ENCODE data around the gene PRR18.

PRR18 gene

GRCh38 chr6:166274163-166274562, 34.0 kb downstream of the PRR18 start:
- peaks cover 7% of the 10 kb centered on the region for H3K27me3 ChIP-seq (ENCODE audit: insufficient read depth, low read length)
- H2AFZ ChIP-seq (ENCODE audit: low read depth, low read length): no peak overlapping the region
- H3K4me1 ChIP-seq (ENCODE audit: insufficient read depth, low read length): peaks cover 10% of the 10 kb centered on the region

DNA sequence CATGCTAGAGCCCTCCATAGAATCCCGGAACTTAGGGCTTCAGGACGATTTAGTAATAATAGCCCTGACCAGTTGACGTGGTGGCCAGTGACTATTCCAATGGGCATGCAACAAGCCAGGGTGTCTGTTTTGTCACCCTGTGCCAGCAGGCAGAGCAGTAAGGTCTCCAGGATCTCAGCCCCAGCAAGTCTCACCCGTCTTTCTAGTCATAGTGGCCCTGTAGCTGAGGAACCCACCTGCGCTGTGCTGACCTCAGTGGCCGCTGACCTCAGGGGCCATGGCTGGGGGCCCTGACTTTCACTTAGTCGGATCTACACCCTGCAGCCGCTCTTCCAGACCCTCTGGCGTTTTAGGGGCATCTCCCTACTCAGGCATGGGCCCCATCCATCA, 36.8 kb downstream of the PRR18 start:
- Histone ChIP-seq H3K4me1 (ENCODE audit: insufficient read depth, low read length) (peaks cover 4% of the 10 kb centered on the region), H3K27me3 (ENCODE audit: insufficient read depth, low read length) (peaks cover 19% of the 10 kb centered on the region), H2AFZ (ENCODE audit: low read depth, low read length) (no peak overlapping the region), H3K9me3 (ENCODE audit: low read length) (no peaks in the 10 kb centered on the region), H3K36me3 (ENCODE audit: insufficient read depth, low read length) (no peaks in the 10 kb centered on the region), H3K4me3 (ENCODE audit: low read length) (no peak overlapping the region)

More at GRCh38 chr6:166274163-166274562, 34.0 kb downstream of the PRR18 start:
- no peaks in the 10 kb centered on the region for H3K36me3 ChIP-seq (ENCODE audit: insufficient read depth, low read length)
- H3K4me3 ChIP-seq (ENCODE audit: low read length): no peak overlapping the region
- H3K9me3 ChIP-seq (ENCODE audit: low read length): no peaks in the 10 kb centered on the region

DNA sequence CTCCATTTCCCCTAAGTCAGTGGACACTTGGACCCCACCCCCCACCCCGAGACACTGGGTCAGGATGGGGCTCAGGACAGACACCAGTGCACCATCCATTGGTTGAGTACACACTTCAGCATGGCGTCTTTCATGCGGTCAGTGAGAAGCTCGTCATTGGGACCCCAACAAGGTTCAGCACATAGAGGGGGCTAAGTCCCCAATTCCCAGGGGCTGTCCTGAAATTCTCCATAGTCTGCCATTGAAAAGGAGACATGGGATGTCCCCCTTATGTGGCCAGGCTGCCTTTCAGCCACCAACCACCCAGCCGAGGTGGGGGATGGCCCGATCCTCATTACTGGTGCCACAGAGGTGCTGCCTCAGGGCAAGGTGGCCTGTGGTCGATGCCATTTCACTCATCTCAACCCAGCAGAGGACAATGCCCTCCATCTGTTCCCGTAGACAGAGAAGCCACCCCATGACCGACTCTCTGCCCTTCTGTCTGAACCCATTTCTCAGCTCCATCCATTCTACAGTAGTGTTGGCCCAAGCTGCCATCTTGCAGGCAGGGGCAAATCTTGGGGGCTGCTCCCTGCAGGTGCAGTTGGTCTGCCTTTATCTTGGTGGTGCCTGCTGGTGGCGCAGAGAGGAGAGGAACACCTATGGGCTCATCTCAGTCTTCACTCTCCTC, 37.4 kb downstream of the PRR18 start:
- Histone ChIP-seq H3K36me3 (ENCODE audit: insufficient read depth, low read length) (no peaks in the 10 kb centered on the region), H2AFZ (ENCODE audit: low read depth, low read length) (no peak overlapping the region), H3K4me3 (ENCODE audit: low read length) (no peak overlapping the region), H3K9me3 (ENCODE audit: low read length) (no peaks in the 10 kb centered on the region), H3K27me3 (ENCODE audit: insufficient read depth, low read length) (peaks cover 19% of the 10 kb centered on the region), H3K4me1 (ENCODE audit: insufficient read depth, low read length) (peaks cover 2% of the 10 kb centered on the region)

- Histone ChIP-seq H3K4me3 (ENCODE audit: low read length) (no peak overlapping the region), H2AFZ (ENCODE audit: low read depth, low read length) (no peak overlapping the region), H3K9me3 (ENCODE audit: low read length) (no peaks in the 10 kb centered on the region), H3K36me3 (ENCODE audit: insufficient read depth, low read length) (no peaks in the 10 kb centered on the region), H3K4me1 (ENCODE audit: insufficient read depth, low read length) (no peaks in the 10 kb centered on the region), H3K27me3 (ENCODE audit: insufficient read depth, low read length) (peaks cover 19% of the 10 kb centered on the region)
Observed at GRCh38 chr6:166269301-166270039, 38.7 kb downstream of the PRR18 start.

DNA sequence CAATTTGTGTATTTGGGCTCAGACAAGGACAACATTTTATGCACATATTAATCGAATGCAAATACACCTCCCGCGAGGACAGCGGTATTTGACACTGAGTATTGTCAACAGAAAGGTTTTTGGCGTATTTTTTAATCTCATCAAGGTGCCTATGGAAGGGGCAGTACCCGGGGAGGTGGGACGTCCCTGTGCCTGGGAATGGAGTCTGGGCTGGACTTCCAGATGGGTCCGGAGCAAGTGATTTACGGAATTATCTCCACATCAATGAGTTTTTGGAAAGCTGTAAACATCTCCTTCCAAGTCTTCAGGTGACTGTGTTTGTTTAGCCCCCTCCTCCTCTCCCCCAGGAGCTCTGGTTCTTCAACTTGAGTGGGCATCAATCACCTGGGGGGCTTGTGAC, 39.8 kb downstream of the PRR18 start:
- no peaks in the 10 kb centered on the region for H3K36me3 ChIP-seq (ENCODE audit: insufficient read depth, low read length)
- H3K9me3 ChIP-seq (ENCODE audit: low read length): no peaks in the 10 kb centered on the region
- H3K4me3 ChIP-seq (ENCODE audit: low read length): no peak overlapping the region
- no peaks in the 10 kb centered on the region for H3K4me1 ChIP-seq (ENCODE audit: insufficient read depth, low read length)
- H2AFZ ChIP-seq (ENCODE audit: low read depth, low read length): no peak overlapping the region
- peaks cover 19% of the 10 kb centered on the region for H3K27me3 ChIP-seq (ENCODE audit: insufficient read depth, low read length)

GRCh38 chr6:166267526-166267925, 40.7 kb downstream of the PRR18 start:
- Histone ChIP-seq H3K27me3 (ENCODE audit: insufficient read depth, low read length) (peaks cover 19% of the 10 kb centered on the region), H3K4me3 (ENCODE audit: low read length) (no peak overlapping the region), H3K9me3 (ENCODE audit: low read length) (no peaks in the 10 kb centered on the region)

GRCh38 chr6:166266336-166266735, 41.9 kb downstream of the PRR18 start:
- Histone ChIP-seq H3K36me3 (ENCODE audit: insufficient read depth, low read length) (no peaks in the 10 kb centered on the region), H3K4me1 (ENCODE audit: insufficient read depth, low read length) (no peaks in the 10 kb centered on the region), H2AFZ (ENCODE audit: low read depth, low read length) (no peak overlapping the region), H3K27me3 (ENCODE audit: insufficient read depth, low read length) (peaks cover 19% of the 10 kb centered on the region), H3K9me3 (ENCODE audit: low read length) (no peaks in the 10 kb centered on the region), H3K4me3 (ENCODE audit: low read length) (no peak overlapping the region)

More at GRCh38 chr6:166267526-166267925, 40.7 kb downstream of the PRR18 start:
- no peaks in the 10 kb centered on the region for H3K36me3 ChIP-seq (ENCODE audit: insufficient read depth, low read length)
- no peaks in the 10 kb centered on the region for H3K4me1 ChIP-seq (ENCODE audit: insufficient read depth, low read length)
- H2AFZ ChIP-seq (ENCODE audit: low read depth, low read length): no peak overlapping the region

GRCh38 chr6:166262743-166263515, 45.3 kb downstream of the PRR18 start:
- Histone ChIP-seq H3K4me1 (ENCODE audit: insufficient read depth, low read length) (peaks cover 12% of the 10 kb centered on the region), H3K9me3 (ENCODE audit: low read length) (no peaks in the 10 kb centered on the region), H3K27me3 (ENCODE audit: insufficient read depth, low read length) (peaks cover 4% of the 10 kb centered on the region), H3K36me3 (ENCODE audit: insufficient read depth, low read length) (no peaks in the 10 kb centered on the region), H3K4me3 (ENCODE audit: low read length) (no peak overlapping the region), H2AFZ (ENCODE audit: low read depth, low read length) (no peak overlapping the region)

DNA sequence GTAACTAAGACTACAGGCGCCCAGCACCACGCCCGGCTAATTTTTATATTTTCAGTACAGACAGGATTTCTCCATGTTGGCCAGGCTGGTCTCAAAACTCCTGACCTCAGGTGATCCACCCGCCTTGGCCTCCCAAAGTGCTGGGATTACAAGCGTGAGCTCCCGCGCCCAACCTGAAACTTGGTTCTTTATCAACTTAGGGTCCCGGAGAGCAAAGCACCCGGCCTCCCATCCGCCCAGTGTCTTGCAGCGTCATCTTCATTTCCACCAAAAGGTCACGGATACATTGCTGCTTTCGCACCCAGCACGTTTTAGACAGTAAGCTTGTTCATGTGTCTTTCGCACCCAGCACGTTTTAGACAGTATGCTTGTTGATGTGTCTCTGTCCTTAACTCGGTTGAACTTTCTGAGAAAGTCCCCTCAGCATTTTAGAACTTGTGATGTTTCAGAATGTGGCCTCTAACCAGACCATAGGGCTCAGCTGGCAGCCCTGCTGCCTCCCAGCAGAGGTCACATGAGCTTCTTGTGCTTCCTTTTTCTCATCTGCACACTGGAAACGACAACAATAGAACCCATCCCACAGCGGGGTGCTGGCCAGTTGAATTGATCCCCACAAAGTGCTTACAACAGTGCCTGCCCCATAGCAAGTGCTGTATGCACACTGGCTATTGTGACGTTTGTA, 48.8 kb downstream of the PRR18 start:
- Histone ChIP-seq H3K36me3 (ENCODE audit: insufficient read depth, low read length) (no peaks in the 10 kb centered on the region), H3K4me3 (ENCODE audit: low read length) (no peak overlapping the region), H3K9me3 (ENCODE audit: low read length) (no peaks in the 10 kb centered on the region), H2AFZ (ENCODE audit: low read depth, low read length) (no peak overlapping the region), H3K4me1 (ENCODE audit: insufficient read depth, low read length) (peaks cover 12% of the 10 kb centered on the region), H3K27me3 (ENCODE audit: insufficient read depth, low read length) (peaks cover 11% of the 10 kb centered on the region)

- H3K9me3 ChIP-seq (ENCODE audit: low read length): no peaks in the 10 kb centered on the region
- H3K27me3 ChIP-seq (ENCODE audit: insufficient read depth, low read length): peaks cover 16% of the 10 kb centered on the region
- no peak overlapping the region for H2AFZ ChIP-seq (ENCODE audit: low read depth, low read length)
- no peaks in the 10 kb centered on the region for H3K36me3 ChIP-seq (ENCODE audit: insufficient read depth, low read length)
- peaks cover 12% of the 10 kb centered on the region for H3K4me1 ChIP-seq (ENCODE audit: insufficient read depth, low read length)
- no peak overlapping the region for H3K4me3 ChIP-seq (ENCODE audit: low read length)
Observed at GRCh38 chr6:166258854-166259276, 49.3 kb downstream of the PRR18 start.

- Histone ChIP-seq H3K36me3 (ENCODE audit: insufficient read depth, low read length) (no peaks in the 10 kb centered on the region), H3K27me3 (ENCODE audit: insufficient read depth, low read length) (peaks cover 25% of the 10 kb centered on the region), H3K4me1 (ENCODE audit: insufficient read depth, low read length) (peaks cover 12% of the 10 kb centered on the region), H3K4me3 (ENCODE audit: low read length) (no peak overlapping the region), H2AFZ (ENCODE audit: low read depth, low read length) (no peak overlapping the region), H3K9me3 (ENCODE audit: low read length) (no peaks in the 10 kb centered on the region)
Observed at GRCh38 chr6:166257911-166258318, 50.3 kb downstream of the PRR18 start.
